ENCODE data around the gene CILP. TPM values are rescaled to one million over a fixed set of nuclear protein-coding genes. Genes with fewer than 3 reads are reported as not detected.
"Not testable (repeated sequence)": the region's sequence is repeated elsewhere in the genome, so short reads cannot be mapped to it uniquely, and the experiment has no call there.

Gene CILP
- total RNA-seq, 1 experiment from 2014 or later: not detected

- Histone ChIP-seq H3K4me2 (ENCODE audit: low read length) (no peak overlapping the region), H4K20me1 (ENCODE audit: insufficient read depth) (no peaks in the 10 kb centered on the region), H3K4me3 (replicated peaks in 1 of 2; ENCODE audit: low read depth in 1 of 2, low read length in 2 of 2) (no peak overlapping the region), H3K4me1 (ENCODE audit: control insufficient read depth in 1 of 2, insufficient read depth in 2 of 2, low read length in 2 of 2) (no peaks in the 10 kb centered on the region), H3K36me3 (ENCODE audit: control insufficient read depth in 1 of 2, insufficient read depth in 2 of 2, low read length in 2 of 2) (no peaks in the 10 kb centered on the region), H3K9me2 (ENCODE audit: insufficient read depth) (no peaks in the 10 kb centered on the region), H3K79me2 (ENCODE audit: insufficient read depth, low read length) (no peaks in the 10 kb centered on the region), H3K9ac (ENCODE audit: low read length) (no peak overlapping the region), H3K27me3 (ENCODE audit: insufficient read depth, low read length) (no peaks in the 10 kb centered on the region), H3K27ac (ENCODE audit: low read depth, low read length) (no peak overlapping the region), H3K9me3 (ENCODE audit: control insufficient read depth in 1 of 2, insufficient read depth in 1 of 2, low read depth in 1 of 2, low read length in 2 of 2) (no peaks in the 10 kb centered on the region), H2AFZ (ENCODE audit: low read depth, low read length, poor library complexity, severe bottlenecking) (no peak overlapping the region)
- ChIA-PET CTCF (no interaction called here), POLR2A (no interaction called here), RAD21 (ENCODE audit: low non-redundant PET in 1 of 2, low total read pairs in 2 of 2, uncharacterized antibody in 2 of 2, unreplicated experiment in 2 of 2) (no interaction called here)
- DNase-seq (ENCODE audit: low read depth, low spot score) (no peak), ATAC-seq (no peak)
- TF ChIP-seq FOSL1 (IDR thresholded peaks at IDR 0.05; ENCODE audit: low read depth) (no peak), CTCF (IDR thresholded peaks at IDR 0.05 in 2 of 3, conservative IDR thresholded peaks at IDR 0.05 in 1 of 3; ENCODE audit: borderline replicate concordance in 1 of 3, insufficient read depth in 1 of 3, low read depth in 2 of 3, low read length in 2 of 3) (no peak), CBX3 (IDR thresholded peaks at IDR 0.05; ENCODE audit: low read depth) (no peak), ZFX (IDR thresholded peaks at IDR 0.05) (no peak), TCF7L2 (IDR thresholded peaks at IDR 0.05; ENCODE audit: borderline replicate concordance, extremely low read depth, insufficient read depth, insufficient read length) (no peak), MAX (IDR thresholded peaks at IDR 0.05) (no peak), EGR1 (IDR thresholded peaks at IDR 0.05; ENCODE audit: low read depth) (no peak), POLR2AphosphoS5 (IDR thresholded peaks at IDR 0.05; ENCODE audit: low read depth, low read length) (no peak), SIN3A (IDR thresholded peaks at IDR 0.05; ENCODE audit: low read depth) (no peak), YY1 (IDR thresholded peaks at IDR 0.05; ENCODE audit: extremely low read depth, insufficient replicate concordance, low read depth, low read length) (no peak), ELF1 (IDR thresholded peaks at IDR 0.05; ENCODE audit: borderline replicate concordance, low read depth) (no peak), EZH2phosphoT487 (IDR thresholded peaks at IDR 0.05; ENCODE audit: borderline replicate concordance) (no peak), CEBPB (IDR thresholded peaks at IDR 0.05; ENCODE audit: low read depth) (no peak), RAD21 (IDR thresholded peaks at IDR 0.05; ENCODE audit: low read depth) (no peak), EZH2 (IDR thresholded peaks at IDR 0.05) (no peak), ATF3 (IDR thresholded peaks at IDR 0.05) (no peak), SRF (IDR thresholded peaks at IDR 0.05; ENCODE audit: low read depth) (no peak), JUND (IDR thresholded peaks at IDR 0.05) (no peak), SP1 (IDR thresholded peaks at IDR 0.05; ENCODE audit: low read depth) (no peak)
- TF ChIP-seq, protein P1, sequence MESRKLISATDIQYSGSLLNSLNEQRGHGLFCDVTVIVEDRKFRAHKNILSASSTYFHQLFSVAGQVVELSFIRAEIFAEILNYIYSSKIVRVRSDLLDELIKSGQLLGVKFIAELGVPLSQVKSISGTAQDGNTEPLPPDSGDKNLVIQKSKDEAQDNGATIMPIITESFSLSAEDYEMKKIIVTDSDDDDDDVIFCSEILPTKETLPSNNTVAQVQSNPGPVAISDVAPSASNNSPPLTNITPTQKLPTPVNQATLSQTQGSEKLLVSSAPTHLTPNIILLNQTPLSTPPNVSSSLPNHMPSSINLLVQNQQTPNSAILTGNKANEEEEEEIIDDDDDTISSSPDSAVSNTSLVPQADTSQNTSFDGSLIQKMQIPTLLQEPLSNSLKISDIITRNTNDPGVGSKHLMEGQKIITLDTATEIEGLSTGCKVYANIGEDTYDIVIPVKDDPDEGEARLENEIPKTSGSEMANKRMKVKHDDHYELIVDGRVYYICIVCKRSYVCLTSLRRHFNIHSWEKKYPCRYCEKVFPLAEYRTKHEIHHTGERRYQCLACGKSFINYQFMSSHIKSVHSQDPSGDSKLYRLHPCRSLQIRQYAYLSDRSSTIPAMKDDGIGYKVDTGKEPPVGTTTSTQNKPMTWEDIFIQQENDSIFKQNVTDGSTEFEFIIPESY (IDR thresholded peaks at IDR 0.05; ENCODE audit: extremely low read depth, insufficient replicate concordance, low read length): no peak
- intact Hi-C loops (cut with micrococcal nuclease): no loop called here
- no TSS peak for BruUV-seq (replicated peaks)
Observed at GRCh38 chr15:65244638-65245037, 33.4 kb upstream of the CILP start.

DNA sequence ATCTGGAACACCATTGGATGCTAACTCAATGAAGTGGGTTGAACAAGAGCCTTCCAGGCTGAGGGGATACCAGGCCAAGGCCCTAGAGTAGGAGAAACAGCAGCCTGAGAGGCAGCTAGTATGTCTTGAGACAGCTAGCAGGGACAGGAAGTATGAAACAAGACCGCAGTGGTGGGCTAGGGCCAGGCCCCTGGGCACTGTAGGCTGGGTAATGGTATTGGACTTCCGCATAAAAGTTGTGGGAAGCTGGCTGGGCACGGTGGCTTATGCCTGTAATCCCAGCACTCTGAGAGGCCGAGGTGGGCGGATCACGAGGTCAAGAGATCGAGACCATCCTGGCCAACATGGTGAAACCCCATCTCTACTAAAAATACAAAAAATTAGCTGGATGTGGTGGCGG, 25.2 kb upstream of the CILP start:
- H3K27me3 ChIP-seq (ENCODE audit: insufficient read depth, low read length); ATAC-seq; H4K20me1 ChIP-seq (ENCODE audit: insufficient read depth); H3K27ac ChIP-seq (ENCODE audit: low read depth, low read length); H3K4me1 ChIP-seq (ENCODE audit: control insufficient read depth in 1 of 2, insufficient read depth in 2 of 2, low read length in 2 of 2); H3K9ac ChIP-seq (ENCODE audit: low read length); H3K4me2 ChIP-seq (ENCODE audit: low read length); H2AFZ ChIP-seq (ENCODE audit: low read depth, low read length, poor library complexity, severe bottlenecking); RAD21 ChIA-PET (ENCODE audit: low non-redundant PET in 1 of 2, low total read pairs in 2 of 2, uncharacterized antibody in 2 of 2, unreplicated experiment in 2 of 2); intact Hi-C loops (cut with micrococcal nuclease); H3K9me2 ChIP-seq (ENCODE audit: insufficient read depth); DNase-seq (ENCODE audit: low read depth, low spot score); H3K36me3 ChIP-seq (ENCODE audit: control insufficient read depth in 1 of 2, insufficient read depth in 2 of 2, low read length in 2 of 2); H3K9me3 ChIP-seq (ENCODE audit: control insufficient read depth in 1 of 2, insufficient read depth in 1 of 2, low read depth in 1 of 2, low read length in 2 of 2); BruUV-seq (replicated peaks); H3K4me3 ChIP-seq (replicated peaks in 1 of 2; ENCODE audit: low read depth in 1 of 2, low read length in 2 of 2); CTCF ChIA-PET; H3K79me2 ChIP-seq (ENCODE audit: insufficient read depth, low read length): not testable (repeated sequence)
- POLR2A ChIA-PET: interaction anchor here (1.0 kb wide), 1 partner anchor 68 kb away, joined by 3 read pairs; the partner anchor contains the start of gene RNU5B-1
